IMR-90 (cell line): ENCODE measurements around the gene FOCAD. TPM values are rescaled to one million over a fixed set of nuclear protein-coding genes. Genes with fewer than 3 reads are reported as not detected.

Source experiments
- ATAC-seq: fragments of 200-7000 bp; cut with Tn5 transposase; 2 replicates; pipeline ENCODE4 v1.9.1; 2020; ENCODE audit warnings: low read depth, mild to moderate bottlenecking, moderate library complexity
- BruUV-seq: library from RNA; stranded (reverse); fragments of 400-500 nt; replicated peaks from 2 replicates; lab custom pipeline; 2021; lab: Mats Ljungman, UMichigan
- CTCF ChIA-PET: fragments of 300-600 bp; formaldehyde crosslinking; extraction: SDS; loops from one replicate; lab custom pipeline; 2021; ENCODE audit warnings: antibody characterized with exemption; lab: Yijun Ruan, JAX
- POLR2A ChIA-PET: fragments of 300-600 bp; sonication (Branson Sonifier 250); formaldehyde crosslinking; loops from one replicate; lab custom pipeline; 2022; ENCODE audit warnings: antibody characterized with exemption; ENCODE audit not compliant: unreplicated experiment; lab: Charles Lee
- DNase-seq: peaks from one replicate; pipeline ENCODE4 v3.0.0; 2013
- H2AFZ ChIP-seq: replicated peaks from 2 replicates; pipeline ENCODE3; 2013; ENCODE audit warnings: low read length, mild to moderate bottlenecking; ENCODE audit not compliant: poor library complexity
- H2AK5ac ChIP-seq: 2 replicates; pipeline ENCODE4 v1.6.1; 2013; ENCODE audit warnings: low read depth, low read length, inconsistent platforms
- H2AK9ac ChIP-seq: replicated peaks from 2 replicates; pipeline ENCODE3; 2013; ENCODE audit warnings: mild to moderate bottlenecking, low read depth, low read length, moderate library complexity; ENCODE audit not compliant: poor library complexity
- H2BK120ac ChIP-seq: 2 replicates; pipeline ENCODE4 v1.6.1; 2013; ENCODE audit warnings: low read depth, low read length, inconsistent platforms
- H2BK15ac ChIP-seq: 3 replicates; pipeline ENCODE4 v1.6.1; 2013; ENCODE audit warnings: low read depth, low read length, inconsistent platforms
- H2BK20ac ChIP-seq: 2 replicates; pipeline ENCODE4 v1.6.1; 2013; ENCODE audit warnings: low read depth, mild to moderate bottlenecking, inconsistent platforms, low read length, moderate library complexity
- H2BK5ac ChIP-seq: 2 replicates; pipeline ENCODE4 v1.6.1; 2013; ENCODE audit warnings: mild to moderate bottlenecking, low read depth, low read length, inconsistent platforms; ENCODE audit not compliant: poor library complexity, severe bottlenecking
- H3K14ac ChIP-seq: replicated peaks from 2 replicates; pipeline ENCODE4 v1.6.1; 2013; ENCODE audit warnings: low read depth, low read length, inconsistent platforms
- H3K18ac ChIP-seq: 2 replicates; pipeline ENCODE4 v1.6.1; 2013; ENCODE audit warnings: low read depth, low read length, control low read depth
- H3K23ac ChIP-seq: 2 replicates; pipeline ENCODE4 v1.6.1; 2013; ENCODE audit warnings: low read depth, low read length, inconsistent platforms
- H3K27ac ChIP-seq: 2 replicates; pipeline ENCODE4 v1.5.1; 2013; ENCODE audit warnings: mild to moderate bottlenecking, control low read depth, low read length; ENCODE audit not compliant: insufficient read depth
- H3K27me3 ChIP-seq: 2 replicates; pipeline ENCODE4 v1.6.1; 2013; ENCODE audit warnings: low read length; ENCODE audit not compliant: control insufficient read depth, insufficient read depth
- H3K36me3 ChIP-seq: 2 replicates; pipeline ENCODE4 v1.6.1; 2013; ENCODE audit warnings: low read length, mixed read lengths; ENCODE audit not compliant: control insufficient read depth, insufficient read depth
- H3K4ac ChIP-seq: 2 replicates; pipeline ENCODE4 v1.6.1; 2013; ENCODE audit warnings: low read depth, low read length, inconsistent platforms
- H3K4me1 ChIP-seq: 2 replicates; pipeline ENCODE4 v1.6.1; 2013; ENCODE audit warnings: low read length, mixed read lengths; ENCODE audit not compliant: control insufficient read depth, insufficient read depth
- H3K4me2 ChIP-seq: 2 replicates; pipeline ENCODE4 v1.6.1; 2013; ENCODE audit warnings: low read depth, mild to moderate bottlenecking, control low read depth, low read length, moderate library complexity
- H3K4me3 ChIP-seq: 2 replicates; pipeline ENCODE4 v1.5.1; 2013; ENCODE audit warnings: low read depth, mild to moderate bottlenecking, control low read depth, low read length, moderate library complexity; ENCODE audit not compliant: insufficient read depth
- H3K56ac ChIP-seq: 2 replicates; pipeline ENCODE4 v1.6.1; 2013; ENCODE audit warnings: low read length, inconsistent platforms; ENCODE audit not compliant: insufficient read depth; ENCODE audit errors: extremely low read depth
- H3K79me1 ChIP-seq, 2 experiments: 2 replicates each; pipeline ENCODE4 v1.6.1; 2013; ENCODE audit warnings: low read length in 2 of 2, inconsistent platforms in 1 of 2, low read depth in 1 of 2
- H3K9ac ChIP-seq: 2 replicates; pipeline ENCODE4 v1.6.1; 2013; ENCODE audit warnings: low read depth, low read length, control low read depth
- H3K9me1 ChIP-seq: 2 replicates; pipeline ENCODE4 v1.6.1; 2013; ENCODE audit warnings: low read length, inconsistent platforms; ENCODE audit not compliant: insufficient read depth
- H3K9me3 ChIP-seq: 2 replicates; pipeline ENCODE4 v1.6.1; 2013; ENCODE audit warnings: low read length; ENCODE audit not compliant: control insufficient read depth, insufficient read depth
- H4K20me1 ChIP-seq: 2 replicates; pipeline ENCODE4 v1.6.1; 2013; ENCODE audit warnings: low read length, inconsistent platforms; ENCODE audit not compliant: insufficient read depth
- H4K5ac ChIP-seq: 2 replicates; pipeline ENCODE4 v1.6.1; 2013; ENCODE audit warnings: mild to moderate bottlenecking, low read depth, low read length, control low read depth
- H4K8ac ChIP-seq, 2 experiments: 2 replicates each; pipeline ENCODE4 v1.6.1; 2013; ENCODE audit warnings: low read depth in 2 of 2, low read length in 2 of 2, control low read depth in 1 of 2, inconsistent platforms in 1 of 2
- H4K91ac ChIP-seq: 2 replicates; pipeline ENCODE4 v1.6.1; 2013; ENCODE audit warnings: low read depth, low read length, inconsistent platforms; ENCODE audit not compliant: insufficient read depth
- CEBPB ChIP-seq: IDR thresholded peaks from 2 replicates; pipeline ENCODE4 v1.6.1; 2012; ENCODE audit warnings: low read depth, low read length, improper control_type of control experiment
- CTCF ChIP-seq: conservative IDR thresholded peaks from 2 replicates; pipeline ENCODE4 v1.5.1; 2012; ENCODE audit warnings: mild to moderate bottlenecking, low read depth, low read length, improper control_type of control experiment
- MAFK ChIP-seq: IDR thresholded peaks from 2 replicates; pipeline ENCODE4 v1.6.1; 2012; ENCODE audit warnings: low read depth, low read length, improper control_type of control experiment
- NFE2L2 ChIP-seq: fragments of 150-350 bp; IDR thresholded peaks from 2 replicates; pipeline ENCODE4 v1.6.1; 2016; ENCODE audit warnings: low read depth, mild to moderate bottlenecking, low read length
- dilution Hi-C: fragments of 300-500 bp; cut with HindIII; formaldehyde crosslinking; loops from one replicate; pipeline ENCODE4 v1.14.3; 2018; ENCODE audit warnings: low sequenced_read_pairs; ENCODE audit not compliant: unreplicated experiment
- in situ Hi-C: fragments of 300-500 bp; cut with MboI; formaldehyde crosslinking; loops from 3 replicates; pipeline ENCODE4 v1.14.3; 2019; ENCODE audit warnings: low sequenced_read_pairs, inconsistent platforms, mixed read lengths
- intact Hi-C: fragments of 100-400 bp; cut with micrococcal nuclease; formaldehyde crosslinking; loops from 2 replicates; pipeline ENCODE4 v1.10.0; 2022
- polyA plus RNA-seq, 3 experiments: library from polyadenylated mRNA; depleted of rRNA; stranded (reverse); fragments of >200 nt; gene quantifications; 2 replicates each; pipeline ENCODE4 v1.2.3, GENCODE V29; 2012; ENCODE audit warnings: low replicate concordance in 1 of 3
- total RNA-seq: library from RNA; depleted of rRNA; stranded (reverse); fragments of >200 nt; gene quantifications from 2 replicates; pipeline ENCODE4 v1.2.3, GENCODE V29; 2012

Gene FOCAD
- total and polyA plus RNA-seq, 2 of the 4 experiments (the other 2 are of a cell fraction) = 28.8 to 91.2 TPM

- CTCF ChIA-PET = interaction anchor here (0.6 kb wide), 1 partner anchor 46 kb away, joined by 3 read pairs; no protein-coding TSS in a partner anchor
- peak; percentile 83 for ATAC-seq
These were observed 127.8 kb downstream of the FOCAD start for GRCh38 chr9:20811872-20812271.

More at GRCh38 chr9:20811872-20812271, 127.8 kb downstream of the FOCAD start:
- H3K4ac ChIP-seq = no peak overlapping the region
- no peak overlapping the region for H2AFZ ChIP-seq
- H2BK120ac ChIP-seq = no peak overlapping the region
- no peak overlapping the region for H3K23ac ChIP-seq
- no peaks in the 10 kb centered on the region for H3K36me3 ChIP-seq
- H4K91ac ChIP-seq = no peak overlapping the region
- no TSS peak for BruUV-seq
- H2AK5ac ChIP-seq = no peak overlapping the region
- H3K4me3 ChIP-seq = no peak overlapping the region
- no peaks in the 10 kb centered on the region for H3K9me1 ChIP-seq
- no peak overlapping the region for H3K18ac ChIP-seq
- no peaks in the 10 kb centered on the region for H3K4me1 ChIP-seq
- intact Hi-C loops (no loop called here), dilution Hi-C loops (no loop called here), in situ Hi-C loops (no loop called here)
- no peaks in the 10 kb centered on the region for H3K27me3 ChIP-seq
- H3K79me1 ChIP-seq = peaks cover 2 to 7% of the 10 kb centered on the region in 2 experiments; a peak in 3 of 4 replicates
- H2AK9ac ChIP-seq = no peak overlapping the region
- no peak overlapping the region for H3K27ac ChIP-seq
- H3K9ac ChIP-seq = no peak overlapping the region
- no peaks in the 10 kb centered on the region for H4K20me1 ChIP-seq
- POLR2A ChIA-PET = no interaction called here
- H3K9me3 ChIP-seq = no peaks in the 10 kb centered on the region
- H3K14ac ChIP-seq = no peak overlapping the region
- no peak overlapping the region for H2BK20ac ChIP-seq
- no peak overlapping the region for H3K56ac ChIP-seq
- H3K4me2 ChIP-seq = no peak overlapping the region
- H2BK5ac ChIP-seq = no peak overlapping the region
- H2BK15ac ChIP-seq = no peak overlapping the region
- no peak overlapping the region for H4K8ac ChIP-seq
- H4K5ac ChIP-seq = no peak overlapping the region
- DNase-seq = peak; percentile 76
- TF ChIP-seq NFE2L2 (peak; percentile 83), CTCF (no peak), MAFK (peak; percentile 79), CEBPB (no peak; the same call in 1 of the 2 replicates)
